Ascending aorta (tissue), 2 donors: ENCODE data around the gene OMG. TPM values are rescaled to one million over a fixed set of nuclear protein-coding genes. Genes with fewer than 3 reads are reported as not detected.
"Not testable (repeated sequence)": the region's sequence is repeated elsewhere in the genome, so short reads cannot be mapped to it uniquely, and the experiment has no call there.

ENCODE experiments used
- DNase-seq, 2 donors: peaks; one replicate each; pipeline ENCODE4 v3.0.0-alpha.2; 2019; ENCODE audit warnings: low spot score in 2 of 2
- H3K27ac ChIP-seq, 2 donors: fragments of 200-600 bp; sonication (generic); one replicate each; pipeline ENCODE4 v1.5.1; 2016 to 2017; ENCODE audit warnings: mild to moderate bottlenecking in 1 of 2
- H3K27me3 ChIP-seq: fragments of 200-600 bp; sonication (generic); one replicate; pipeline ENCODE4 v1.5.1; 2017
- H3K36me3 ChIP-seq, 2 donors: fragments of 200-600 bp; sonication (generic); one replicate each; pipeline ENCODE4 v1.5.1; 2016
- H3K4me1 ChIP-seq, 2 donors: fragments of 200-600 bp; sonication (generic); one replicate each; pipeline ENCODE4 v1.5.1; 2016 to 2017; ENCODE audit warnings: mild to moderate bottlenecking in 1 of 2
- H3K4me3 ChIP-seq, 2 donors: fragments of 200-600 bp; sonication (generic); one replicate each; pipeline ENCODE4 v1.5.1; 2016 to 2017; ENCODE audit warnings: mild to moderate bottlenecking in 1 of 2
- H3K9me3 ChIP-seq, 2 donors: fragments of 200-600 bp; sonication (generic); one replicate each; pipeline ENCODE4 v1.5.1; 2016
- intact Hi-C: fragments of 100-400 bp; cut with DNase I; formaldehyde crosslinking; loops from one replicate; pipeline ENCODE4 v1.15.1; 2023
- total RNA-seq: library from RNA; depleted of rRNA; stranded (reverse); fragments of >200 nt; gene quantifications from one replicate; pipeline ENCODE4 v1.1.0, GENCODE V29; 2016
- TF ChIP-seq, protein P1 (sequence below), 3 experiments: fragments of 200-600 bp in 2 of 3; fragments of 450-650 bp in 1 of 3; sonication (generic) in 2 of 3; IDR thresholded peaks; one replicate each; pipeline ENCODE4 v1.5.1; 2016 to 2019; ENCODE audit warnings: antibody characterized with exemption in 3 of 3, mild to moderate bottlenecking in 1 of 3, moderate library complexity in 1 of 3

OMG gene
- total RNA-seq, 1 donor from 2014 or later = not detected

DNA sequence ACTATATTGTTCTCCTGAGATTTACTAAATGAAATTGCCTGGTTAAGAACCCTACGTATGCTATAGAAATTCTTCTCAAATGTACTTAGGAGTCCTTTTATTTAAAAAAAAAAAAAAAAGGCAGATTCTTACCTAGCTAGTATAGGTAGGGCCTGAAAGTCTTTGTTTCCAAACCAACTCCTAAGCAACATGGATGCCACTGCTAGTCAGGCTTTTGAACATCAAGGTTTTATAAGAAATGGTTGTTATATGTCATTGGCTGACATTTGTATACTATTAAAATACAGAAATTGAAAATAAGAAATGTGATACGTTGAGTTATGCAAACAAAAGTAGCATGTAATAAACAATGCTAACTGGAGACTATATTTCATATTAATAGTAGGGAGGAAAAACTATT, 23.2 kb upstream of the OMG start:
- H3K27ac ChIP-seq = no peak overlapping the region
- intact Hi-C loops = no loop called here
- H3K4me3 ChIP-seq = peak overlapping the region in 1 of 2 donors; percentile 46
- H3K9me3 ChIP-seq = no peaks in the 10 kb centered on the region
- H3K27me3 ChIP-seq = no peaks in the 10 kb centered on the region
- no peaks in the 10 kb centered on the region for H3K36me3 ChIP-seq
- no peak for DNase-seq
- TF ChIP-seq, protein P1, sequence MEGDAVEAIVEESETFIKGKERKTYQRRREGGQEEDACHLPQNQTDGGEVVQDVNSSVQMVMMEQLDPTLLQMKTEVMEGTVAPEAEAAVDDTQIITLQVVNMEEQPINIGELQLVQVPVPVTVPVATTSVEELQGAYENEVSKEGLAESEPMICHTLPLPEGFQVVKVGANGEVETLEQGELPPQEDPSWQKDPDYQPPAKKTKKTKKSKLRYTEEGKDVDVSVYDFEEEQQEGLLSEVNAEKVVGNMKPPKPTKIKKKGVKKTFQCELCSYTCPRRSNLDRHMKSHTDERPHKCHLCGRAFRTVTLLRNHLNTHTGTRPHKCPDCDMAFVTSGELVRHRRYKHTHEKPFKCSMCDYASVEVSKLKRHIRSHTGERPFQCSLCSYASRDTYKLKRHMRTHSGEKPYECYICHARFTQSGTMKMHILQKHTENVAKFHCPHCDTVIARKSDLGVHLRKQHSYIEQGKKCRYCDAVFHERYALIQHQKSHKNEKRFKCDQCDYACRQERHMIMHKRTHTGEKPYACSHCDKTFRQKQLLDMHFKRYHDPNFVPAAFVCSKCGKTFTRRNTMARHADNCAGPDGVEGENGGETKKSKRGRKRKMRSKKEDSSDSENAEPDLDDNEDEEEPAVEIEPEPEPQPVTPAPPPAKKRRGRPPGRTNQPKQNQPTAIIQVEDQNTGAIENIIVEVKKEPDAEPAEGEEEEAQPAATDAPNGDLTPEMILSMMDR (IDR thresholded peaks at IDR 0.05) = no peak
- H3K4me1 ChIP-seq = no peaks in the 10 kb centered on the region

DNA sequence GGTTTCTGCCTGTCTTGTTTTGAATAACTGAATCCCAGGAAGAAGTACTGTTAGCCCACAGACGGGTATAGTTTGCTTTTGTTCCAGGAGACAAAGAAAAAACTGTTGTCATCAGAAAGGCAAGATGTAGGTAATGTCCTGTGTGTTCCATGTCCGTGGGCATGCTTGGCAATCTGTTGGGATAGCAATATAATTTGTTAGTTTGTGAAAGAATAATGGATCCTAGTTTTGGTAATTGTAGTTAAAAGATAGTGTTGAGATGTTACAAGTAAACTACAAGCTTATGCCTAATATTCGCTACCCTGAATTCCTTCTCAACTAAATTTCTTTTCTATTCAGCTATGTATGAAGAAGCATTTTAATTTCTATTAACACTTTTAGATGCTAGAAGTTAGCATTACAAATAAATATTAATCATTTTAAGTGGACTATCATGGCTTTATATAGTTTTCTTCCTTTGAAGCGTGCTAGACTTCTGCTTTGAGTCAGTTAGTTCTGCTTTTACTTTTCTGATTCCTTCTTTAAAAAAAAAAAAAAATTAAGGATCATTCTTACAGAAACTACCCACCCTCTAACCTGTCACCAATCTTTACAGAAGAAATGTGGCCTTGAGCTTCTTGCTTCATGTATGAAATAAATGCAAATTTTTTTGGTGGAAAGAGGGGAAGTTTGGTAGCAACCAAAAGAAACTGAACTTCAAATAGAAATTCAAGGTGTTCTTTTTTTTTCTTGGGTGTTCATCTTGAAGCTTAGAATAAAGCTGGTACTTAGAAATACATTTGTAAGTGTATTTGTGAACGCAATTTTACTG, 22.0 kb upstream of the OMG start:
- no peak for DNase-seq

DNA sequence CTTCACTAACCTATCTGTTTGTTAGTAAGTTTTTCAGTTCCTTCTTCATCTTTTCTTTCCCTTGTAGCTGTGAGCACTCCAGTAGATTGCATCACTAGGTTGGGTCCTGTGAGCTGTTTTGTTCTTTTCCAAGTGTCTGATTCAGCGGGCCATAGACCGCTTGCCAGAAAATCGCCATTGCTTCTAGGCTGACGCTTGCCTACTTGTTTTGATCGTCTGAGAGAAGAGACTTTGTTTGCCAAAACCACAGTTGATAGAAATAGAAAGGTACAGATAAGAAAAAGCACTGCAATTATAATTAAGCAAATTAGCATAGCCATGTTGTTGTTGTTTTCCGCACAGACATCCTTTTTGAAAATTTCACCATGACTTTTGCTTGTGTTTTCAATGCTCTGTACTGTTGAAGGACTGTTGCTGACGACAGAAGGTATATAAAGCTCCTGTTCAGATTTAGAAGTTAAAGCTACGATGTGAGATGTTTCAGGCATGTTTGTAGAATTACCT, 21.3 kb upstream of the OMG start:
- intact Hi-C loops = no loop called here
- Histone ChIP-seq H3K4me1 (no peaks in the 10 kb centered on the region), H3K4me3 (peak overlapping the region in 1 of 2 donors; percentile 38), H3K36me3 (no peaks in the 10 kb centered on the region), H3K9me3 (no peaks in the 10 kb centered on the region), H3K27me3 (no peaks in the 10 kb centered on the region), H3K27ac (peak overlapping the region; percentile 35 to 64)
- DNase-seq = peak in 1 of 2 donors; percentile 76
- TF ChIP-seq, protein P1 (IDR thresholded peaks at IDR 0.05) = no peak

More for the DNA sequence above, 22.0 kb upstream of the OMG start:
- no peaks in the 10 kb centered on the region for H3K36me3 ChIP-seq
- no peaks in the 10 kb centered on the region for H3K27me3 ChIP-seq
- no peaks in the 10 kb centered on the region for H3K4me1 ChIP-seq
- no peaks in the 10 kb centered on the region for H3K9me3 ChIP-seq
- H3K27ac ChIP-seq = peak overlapping the region; percentile 35 to 64
- TF ChIP-seq, protein P1 (IDR thresholded peaks at IDR 0.05) = no peak
- peak overlapping the region in 1 of 2 donors; percentile 38 for H3K4me3 ChIP-seq
- intact Hi-C loops = no loop called here

DNA sequence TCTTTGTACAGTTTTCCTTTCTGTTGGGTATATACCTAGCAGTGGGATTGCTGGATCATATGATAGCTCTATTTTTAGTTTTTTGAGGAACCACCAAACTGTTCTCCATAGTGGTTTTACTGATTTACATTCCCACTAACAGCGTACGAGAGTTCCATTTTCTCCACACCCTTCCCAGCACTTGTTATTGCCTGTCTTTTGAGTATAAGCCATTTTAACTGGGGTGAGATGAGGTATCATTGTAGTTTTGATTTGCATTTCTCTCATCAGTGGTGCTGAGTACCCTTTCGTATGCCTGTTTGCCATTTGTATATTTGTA, 17.7 kb upstream of the OMG start:
- H3K4me1 ChIP-seq = no peaks in the 10 kb centered on the region
- DNase-seq = no peak
- H3K4me3 ChIP-seq = no peak overlapping the region
- H3K27me3 ChIP-seq = no peaks in the 10 kb centered on the region
- TF ChIP-seq, protein P1 (IDR thresholded peaks at IDR 0.05) = no peak
- H3K36me3 ChIP-seq = no peaks in the 10 kb centered on the region
- H3K27ac ChIP-seq = peak overlapping the region in 1 of 2 donors; percentile 45
- H3K9me3 ChIP-seq = no peaks in the 10 kb centered on the region
- intact Hi-C loops = no loop called here

DNA sequence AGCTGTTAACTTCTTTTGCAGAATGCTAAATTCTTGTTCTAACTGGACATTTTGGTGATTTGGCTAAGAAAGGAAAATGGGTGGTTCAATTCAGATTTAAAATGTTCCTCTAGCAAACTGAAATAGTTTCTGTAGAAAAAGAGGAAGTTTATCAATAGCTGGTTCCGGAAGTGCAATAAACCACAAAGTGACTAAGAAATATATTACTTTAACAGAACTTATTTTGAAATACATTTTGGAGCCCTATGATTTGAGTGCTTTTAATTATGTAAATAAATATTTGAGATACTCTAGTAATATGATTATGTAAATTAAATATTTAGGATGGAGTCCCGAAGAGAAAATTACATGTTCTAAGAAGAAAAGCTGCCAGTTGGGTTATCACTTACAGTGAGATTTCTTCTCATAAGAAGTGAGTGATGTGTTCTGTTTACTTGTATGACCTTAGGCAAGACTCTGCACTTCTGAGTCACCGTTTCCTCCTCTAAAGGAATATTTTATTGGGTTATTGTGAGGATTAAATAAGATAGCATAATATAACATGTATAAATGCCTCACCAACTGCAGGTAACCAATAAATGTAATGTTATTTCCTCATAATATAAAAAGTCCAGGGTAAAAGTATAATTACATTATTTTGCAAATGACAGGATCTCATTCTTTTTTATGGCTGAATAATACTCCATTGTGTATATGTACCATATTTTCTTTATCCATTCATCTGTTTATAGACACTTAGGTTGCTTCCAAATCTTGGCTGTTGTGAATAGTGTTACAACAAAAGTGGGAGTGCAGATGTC, 17.1 kb upstream of the OMG start, which contains the start of gene EVI2B:
TSS of gene EVI2B (minus strand) at position 73 of the 800 bp plus-strand sequence. CDS start 8,445 bp downstream, outside the sequence.
- TF ChIP-seq, protein P1 (IDR thresholded peaks at IDR 0.05) = no peak
- H3K27ac ChIP-seq = peak within 1 kb of the TSS in 1 of 2 donors; percentile 45
- no peaks in the 10 kb centered on the region for H3K9me3 ChIP-seq
- H3K36me3 ChIP-seq = no peaks in the 10 kb centered on the region
- no peaks in the 10 kb centered on the region for H3K4me1 ChIP-seq
- no peak for DNase-seq
- no peaks in the 10 kb centered on the region for H3K27me3 ChIP-seq
- peak within 1 kb of the TSS in 1 of 2 donors; percentile 47 for H3K4me3 ChIP-seq
- intact Hi-C loops = no loop called here

DNA sequence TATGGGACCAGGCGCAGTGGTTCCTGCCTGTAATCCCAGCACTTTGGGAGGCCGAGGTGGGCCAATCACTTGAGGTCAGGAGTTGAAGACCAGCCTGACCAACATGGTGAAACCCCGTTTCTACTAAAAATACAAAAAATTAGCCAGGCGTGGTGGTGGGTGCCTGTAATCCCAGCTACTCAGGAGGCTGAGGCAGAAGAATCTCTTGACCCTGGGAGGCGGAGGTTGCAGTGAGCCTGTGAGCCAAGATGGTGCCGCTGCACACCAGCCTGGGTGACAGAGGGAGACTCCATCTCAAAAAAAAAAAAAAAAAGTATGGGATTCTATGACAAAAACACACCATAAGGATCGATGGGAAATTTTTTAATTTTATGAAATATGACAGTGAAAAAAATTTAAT, 15.2 kb upstream of the OMG start:
- H3K4me3 ChIP-seq = peak overlapping the region in 1 of 2 donors; percentile 14
- H3K36me3 ChIP-seq, DNase-seq, H3K27me3 ChIP-seq, H3K27ac ChIP-seq, H3K4me1 ChIP-seq, H3K9me3 ChIP-seq, intact Hi-C loops: not testable (repeated sequence)
